HG03520 (cell line): ENCODE measurements around the gene LOX.
A peak's percentile ranks its signal among the peaks of the same experiment; 100 is the strongest.

Experiments used
- ATAC-seq: cut with Tn5 transposase; IDR thresholded peaks from one replicate; pipeline ENCODE4 v1.9.1; 2021; ENCODE audit warnings: mild to moderate bottlenecking, moderate library complexity; ENCODE audit not compliant: unreplicated experiment

Gene LOX

DNA sequence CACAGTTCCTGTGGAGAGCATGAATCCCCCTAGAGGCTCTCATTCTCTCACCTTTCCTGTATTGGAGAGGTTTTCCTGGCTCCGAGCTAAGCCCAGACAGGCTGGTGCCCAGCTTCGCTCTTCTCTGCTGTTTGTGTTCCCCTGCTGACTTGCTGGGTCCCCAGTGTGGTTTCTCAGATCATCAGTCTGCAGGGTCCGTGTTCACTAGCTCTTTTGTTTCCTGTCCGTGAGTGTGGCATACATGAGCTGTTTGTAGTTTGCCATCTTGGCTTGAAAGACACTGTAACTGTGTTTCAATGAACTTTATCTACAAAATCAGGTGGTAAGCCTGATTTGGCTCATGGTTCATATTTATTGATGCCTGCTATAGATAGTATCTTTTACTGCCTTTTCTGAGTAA lies 23.8 kb downstream of the LOX start:
- no peak for ATAC-seq

DNA sequence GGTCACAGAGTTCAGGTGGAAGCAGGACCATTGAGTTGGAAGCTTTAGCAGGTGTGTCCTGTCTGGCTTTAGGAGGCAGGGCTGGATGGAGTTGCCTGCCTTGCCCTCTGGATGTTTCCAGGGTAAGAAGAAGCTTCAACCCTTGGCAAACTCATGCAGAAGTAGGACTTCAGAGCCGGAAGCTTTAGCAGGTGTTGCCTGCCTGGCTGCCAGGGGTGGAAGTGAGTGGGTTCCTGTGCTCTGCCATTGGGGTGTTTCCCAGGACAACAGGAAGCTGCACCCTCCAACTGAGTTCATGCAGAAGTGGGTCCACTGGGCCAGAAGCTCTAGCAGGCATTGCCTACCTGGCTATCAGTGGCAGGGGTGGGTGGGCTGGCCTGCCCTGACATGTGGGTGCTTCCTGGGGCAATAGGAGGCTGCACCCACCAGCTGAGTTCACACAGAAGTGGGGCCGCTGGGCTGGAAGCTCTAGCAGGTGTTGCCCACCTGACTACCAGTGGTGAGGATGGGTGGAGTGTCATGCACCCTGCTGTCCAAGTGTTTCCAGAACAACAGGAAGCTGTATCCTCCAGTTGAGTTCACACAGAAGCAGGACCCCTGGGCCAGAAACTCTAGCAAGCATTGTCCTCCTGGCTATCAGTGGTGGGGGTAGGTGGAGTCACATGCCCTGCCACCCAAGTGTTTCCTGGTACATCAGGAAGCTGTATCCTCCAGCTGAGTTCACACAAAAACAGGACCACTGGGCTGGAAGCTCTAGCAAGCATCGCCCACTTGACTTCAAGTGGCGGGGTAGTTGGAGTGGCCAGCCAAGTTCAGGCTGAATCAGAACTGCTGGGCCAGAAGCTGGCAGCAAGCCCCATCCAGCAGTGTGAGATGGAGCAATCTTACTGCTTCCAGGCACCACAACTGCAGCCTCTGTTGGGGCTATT lies 24.6 kb downstream of the LOX start:
- no peak for ATAC-seq

DNA sequence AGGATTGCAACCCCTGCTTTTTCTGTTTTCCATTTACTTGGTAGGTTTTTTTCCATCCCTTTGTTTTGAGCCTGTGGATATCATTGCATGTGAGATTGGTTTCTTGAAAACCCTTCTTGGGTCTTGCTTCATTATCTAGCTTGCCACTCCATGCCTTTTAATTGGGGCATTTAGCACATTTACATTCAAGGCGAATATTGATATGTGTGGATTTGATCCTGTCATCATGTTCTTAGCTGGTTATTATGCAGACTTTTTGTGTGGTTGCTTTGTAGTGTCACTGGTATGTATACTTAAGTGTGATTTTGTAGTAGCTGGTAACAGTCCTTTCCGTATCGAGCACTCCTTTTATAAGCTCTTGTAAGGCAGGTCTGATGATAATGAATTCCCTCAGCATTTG lies 26.5 kb downstream of the LOX start:
- ATAC-seq = no peak

DNA sequence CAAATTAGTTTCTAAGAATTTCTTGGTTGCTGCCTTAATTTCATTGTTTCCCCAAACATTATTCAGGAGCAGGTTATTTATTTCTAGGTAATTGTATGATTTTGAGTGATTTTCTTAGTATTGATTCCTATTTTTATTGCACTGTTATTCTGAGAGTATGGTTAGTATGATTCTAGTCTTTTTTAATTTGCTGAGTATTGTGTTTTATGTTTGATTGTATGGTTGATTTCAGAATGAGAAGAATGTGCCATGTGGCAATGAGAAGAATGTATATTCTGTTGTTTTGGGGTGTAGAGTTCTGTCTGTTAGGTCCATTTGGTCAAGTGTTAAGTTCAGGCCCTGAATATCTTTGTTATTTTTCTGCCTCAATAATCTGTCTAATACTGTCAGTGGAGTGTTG lies 27.1 kb downstream of the LOX start:
- ATAC-seq = no peak

DNA sequence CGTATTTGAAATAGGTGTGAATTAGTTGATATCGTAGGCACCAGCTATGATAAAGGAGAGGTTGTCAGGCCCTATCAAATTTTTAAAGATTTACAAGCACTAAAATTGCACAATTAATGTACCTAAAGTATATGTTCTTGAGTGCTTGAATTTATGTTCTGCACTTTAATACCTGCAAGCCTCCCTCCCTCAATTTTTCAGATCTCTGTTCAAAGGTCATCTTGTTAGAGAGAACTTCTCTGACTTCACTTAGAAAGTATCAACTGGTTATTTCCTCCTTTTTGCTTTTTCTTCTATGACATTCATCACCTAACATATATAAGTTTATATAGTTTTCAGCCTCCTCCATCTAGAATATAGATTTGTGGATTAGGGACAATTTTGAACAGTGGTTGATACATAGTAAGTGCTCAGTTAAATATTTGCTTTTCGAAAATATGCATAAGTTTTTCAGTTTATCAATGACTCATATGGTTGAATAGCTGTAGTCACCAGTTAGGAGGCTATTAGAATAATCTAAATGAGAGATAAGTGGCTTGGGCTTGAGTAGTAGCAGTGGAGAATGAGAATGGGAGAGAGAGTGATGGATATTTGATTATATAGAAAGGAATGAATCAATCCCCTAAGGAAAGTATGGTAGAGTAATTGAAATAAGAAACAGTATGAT lies 37.3 kb downstream of the LOX start:
- no peak for ATAC-seq

DNA sequence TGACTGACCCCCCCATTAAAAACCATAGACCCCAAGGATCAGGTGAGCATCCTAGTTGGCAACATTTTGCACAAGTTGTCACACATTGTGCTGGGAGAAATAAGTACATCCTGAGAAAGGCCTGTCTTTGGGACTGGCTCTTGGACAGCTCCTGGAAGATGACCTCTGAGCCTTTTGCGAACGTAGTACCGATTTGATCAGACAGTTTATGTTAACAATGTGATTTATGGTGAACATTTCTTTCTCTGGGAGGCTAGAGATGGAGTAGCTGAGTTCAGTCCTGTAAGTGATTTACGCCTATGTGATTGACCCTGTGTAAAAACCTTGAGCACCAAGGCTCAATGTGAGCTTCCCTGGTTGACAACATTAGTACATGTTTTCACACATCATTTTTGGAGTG lies 41.7 kb downstream of the LOX start:
- ATAC-seq = no peak

DNA sequence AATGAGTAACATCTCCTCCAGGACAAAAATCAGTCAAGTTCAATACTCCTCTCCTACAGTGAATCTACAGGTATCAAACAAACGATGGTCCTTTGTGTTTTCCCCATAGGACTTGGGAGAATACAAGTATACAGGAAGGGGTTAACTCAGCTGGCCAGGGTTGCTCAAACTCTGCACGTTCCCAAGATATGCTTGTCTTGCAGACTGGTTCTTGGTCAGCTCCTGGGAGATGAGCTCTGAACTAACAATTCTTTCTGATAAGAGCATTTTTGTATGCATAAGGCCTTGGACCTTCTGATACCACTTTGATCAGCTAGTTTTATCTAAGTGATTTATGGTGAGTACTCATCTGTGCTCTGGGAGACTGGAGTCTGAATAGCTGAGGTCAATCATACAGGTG lies 42.1 kb downstream of the LOX start:
- ATAC-seq = no peak

DNA sequence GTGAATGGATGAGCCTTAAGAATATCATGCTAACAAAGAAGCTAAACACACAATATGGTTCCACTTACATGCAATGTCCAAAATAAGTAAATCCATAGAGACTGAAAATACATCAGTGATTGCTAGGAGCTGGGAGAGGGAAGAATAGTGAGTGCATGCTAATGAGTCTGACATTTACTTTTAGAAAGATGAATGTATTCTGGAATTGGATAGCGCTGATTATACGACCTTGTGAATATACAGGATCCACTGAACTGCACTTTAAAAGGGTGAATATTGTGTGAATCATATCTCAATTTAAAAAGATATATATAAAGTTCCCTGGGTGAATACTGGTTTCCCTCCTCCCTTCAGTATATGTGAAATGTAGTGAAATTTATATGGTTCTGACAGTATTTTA lies 46.2 kb downstream of the LOX start:
- no peak for ATAC-seq

DNA sequence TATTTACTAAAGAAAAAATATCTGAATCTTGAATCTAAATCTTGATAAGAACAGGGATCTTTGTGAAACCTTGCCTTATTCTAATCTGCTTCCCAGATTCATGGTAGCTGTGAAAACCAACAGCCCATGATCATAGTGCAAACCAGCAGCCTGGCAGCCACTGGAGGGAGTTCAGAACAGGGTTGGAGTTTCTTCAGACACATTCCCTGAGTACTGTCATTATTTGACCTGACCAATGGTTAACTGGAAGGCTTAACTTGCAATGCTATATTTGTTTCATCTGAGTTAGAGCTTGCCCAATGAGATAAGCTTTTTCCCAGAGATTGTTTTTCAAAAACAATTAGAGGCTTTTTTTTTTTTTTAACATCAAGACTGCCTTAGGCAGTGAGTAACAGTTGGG lies 47.8 kb downstream of the LOX start:
- ATAC-seq = no peak

DNA sequence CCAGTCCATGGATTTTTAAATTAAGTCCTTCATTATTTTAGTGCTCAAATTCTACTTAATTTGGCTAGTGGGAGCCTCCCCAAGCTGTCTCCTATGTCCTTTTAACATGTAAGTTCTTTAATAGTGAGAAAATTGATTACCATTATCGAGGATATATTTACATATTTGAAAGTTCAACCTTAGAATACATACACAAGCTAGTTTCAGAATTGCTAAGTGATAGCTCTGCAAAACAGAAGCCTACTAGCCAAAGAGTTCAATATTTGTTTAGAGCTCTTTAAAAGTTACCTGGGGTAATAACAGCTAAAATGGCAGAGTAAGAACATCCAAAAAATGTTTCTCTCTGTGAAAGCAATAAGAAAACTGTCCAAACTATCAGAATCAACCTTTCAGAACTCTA lies 48.2 kb downstream of the LOX start:
- ATAC-seq = no peak

DNA sequence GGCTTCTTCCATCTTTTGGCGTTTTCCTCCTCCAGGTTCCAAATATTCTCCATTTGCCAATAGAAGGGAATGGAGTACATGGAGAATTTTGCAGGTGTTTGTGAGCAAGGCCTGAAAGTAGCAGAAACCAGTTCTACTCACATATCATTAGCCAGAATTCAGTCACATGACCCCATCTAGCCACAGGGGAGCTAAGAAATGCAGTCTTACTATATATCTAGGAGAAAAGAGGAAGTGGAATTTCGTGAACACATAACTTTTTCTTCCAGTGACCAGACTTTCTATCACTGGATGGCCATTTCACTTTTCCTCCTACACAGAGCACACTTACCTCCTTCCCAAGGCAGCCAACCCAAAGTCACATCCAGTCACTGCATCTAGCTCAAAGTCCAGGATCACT lies 55.1 kb downstream of the LOX start:
- ATAC-seq = peak; percentile 60

DNA sequence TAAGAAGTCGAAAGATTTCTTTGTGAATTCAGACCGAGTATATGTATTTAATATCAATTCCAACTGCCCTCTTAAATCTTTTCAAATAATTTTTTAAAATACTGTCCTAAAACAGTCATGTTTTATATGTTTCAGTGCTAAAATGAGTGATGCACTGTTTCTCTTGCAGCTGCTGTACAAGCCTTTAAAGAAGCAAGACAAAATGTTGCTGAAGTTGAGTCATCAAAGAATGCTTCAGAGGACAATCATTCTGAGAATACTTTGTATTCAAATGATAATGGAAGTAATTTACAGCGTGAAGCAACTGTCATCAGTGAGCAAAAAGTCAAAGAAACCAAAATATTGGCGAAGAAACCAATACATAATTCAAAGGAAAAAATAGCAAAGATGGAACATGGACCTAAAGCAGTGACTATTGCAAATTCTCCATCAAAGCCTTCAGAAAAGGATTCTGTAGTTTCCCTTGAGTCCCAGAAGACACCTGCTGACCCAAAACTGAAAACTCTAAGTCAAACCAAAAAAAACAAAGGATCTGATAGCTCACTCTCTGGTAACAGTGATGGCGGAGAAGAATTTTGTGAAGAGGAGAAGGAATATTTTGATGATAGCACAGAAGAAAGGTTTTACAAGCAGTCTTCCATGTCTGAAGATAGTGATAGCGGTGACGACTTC lies 58.0 kb downstream of the LOX start:
- ATAC-seq = no peak

DNA sequence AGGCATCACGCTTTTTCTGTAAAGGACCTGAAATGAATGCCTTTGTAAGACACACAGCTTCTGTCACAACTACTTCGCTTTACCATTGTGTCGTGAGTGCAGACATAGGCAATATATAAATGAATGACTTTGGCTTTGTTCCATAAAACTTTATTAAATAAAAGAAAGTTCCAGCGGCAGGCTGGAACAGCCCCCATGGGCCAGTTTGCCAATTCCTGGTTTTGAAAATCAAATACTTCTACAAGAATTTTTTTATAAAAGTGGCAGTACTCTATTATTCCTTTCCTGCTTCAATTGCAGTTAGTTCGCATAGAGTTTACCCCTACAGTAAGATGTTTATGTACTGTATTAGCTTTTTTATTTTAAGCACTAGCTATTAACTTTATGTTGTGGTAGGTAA lies 62.6 kb downstream of the LOX start:
- ATAC-seq = no peak

DNA sequence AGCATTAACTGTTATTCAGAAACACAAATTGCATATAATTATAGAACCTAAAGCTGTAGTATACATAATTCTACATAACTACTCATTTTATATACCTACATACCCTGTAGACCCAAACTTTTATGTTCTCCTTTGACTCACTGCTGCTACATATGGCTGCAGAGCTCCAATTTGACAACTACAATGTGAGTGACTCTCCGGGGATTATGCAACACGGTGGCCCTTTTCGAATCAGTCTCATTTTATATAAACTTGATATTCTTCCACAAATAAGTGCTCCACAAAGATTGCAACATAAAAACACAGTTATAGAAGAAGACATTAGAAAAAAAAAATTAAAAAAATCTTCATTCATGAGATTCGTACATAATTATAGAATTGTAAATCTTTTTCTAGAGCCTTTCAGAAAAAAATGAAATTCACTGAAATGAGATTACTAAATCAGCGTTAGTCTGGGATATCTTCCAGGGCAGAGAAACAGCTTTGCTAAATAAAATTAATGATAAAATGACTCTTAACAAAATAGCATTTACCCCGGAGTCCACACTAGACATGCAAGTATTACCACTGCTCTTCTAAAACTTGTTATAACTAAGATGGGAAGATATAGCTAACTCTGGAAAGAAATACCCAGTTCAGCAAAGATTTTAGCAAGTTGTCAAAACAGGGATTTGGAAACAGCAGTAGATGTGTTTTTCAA lies 63.7 kb downstream of the LOX start:
- no peak for ATAC-seq
